ENCODE measurements around the gene REL. TPM values are rescaled to one million over a fixed set of nuclear protein-coding genes. Genes with fewer than 3 reads are reported as not detected.
A peak's percentile ranks its signal among the peaks of the same experiment; 100 is the strongest.

Gene REL
- total RNA-seq, 1 experiment from 2014 or later, result 10.0 TPM

GRCh38 chr2:60880643-60881046, 729 bp upstream of the REL start:
- ATAC-seq (no peak), DNase-seq (ENCODE audit: low read depth, low spot score) (no peak)
- intact Hi-C loops (cut with micrococcal nuclease; ENCODE audit: unreplicated experiment) (loop anchor here (10.0 kb wide), 1 partner anchor 86 kb away; no protein-coding TSS in a partner anchor), in situ Hi-C loops (cut with HindIII; ENCODE audit: low pct_unique_long_range_greater_than_20kb, low sequenced_read_pairs) (no loop called here)
- Histone ChIP-seq H3K27ac (ENCODE audit: low read length) (peak overlapping the region; percentile 73), H3K9me3 (ENCODE audit: control insufficient read depth, insufficient read depth, low read depth, low read length) (no peaks in the 10 kb centered on the region), H3K27me3 (ENCODE audit: control insufficient read depth, insufficient read depth, low read length) (no peaks in the 10 kb centered on the region), H3K4me1 (ENCODE audit: control insufficient read depth, insufficient read depth, low read length) (peaks cover 21% of the 10 kb centered on the region; the same call in 1 of the 2 replicates), H3K36me3 (ENCODE audit: control insufficient read depth, insufficient read depth, low read length) (no peaks in the 10 kb centered on the region; the same call in 1 of the 2 replicates), H3K4me3 (ENCODE audit: low read depth in 2 of 2, low read length in 2 of 2) (peak overlapping the region; percentile 85 to 87)
- no TSS peak for BruUV-seq (replicated peaks)
- ChIA-PET POLR2A (no interaction called here), CTCF (no interaction called here)
- TF ChIP-seq TCF7L2 (IDR thresholded peaks at IDR 0.05; ENCODE audit: low read depth, low read length), result no peak
- peak; percentile 32; the same call in 1 of the 2 replicates for TF ChIP-seq CTCF (IDR thresholded peaks at IDR 0.05)

GRCh38 chr2:60882971-60883753, 1.8 kb downstream of the REL start:
- ATAC-seq (no peak), DNase-seq (ENCODE audit: low read depth, low spot score) (no peak)
- no peaks in the 10 kb centered on the region for H3K27me3 ChIP-seq (ENCODE audit: control insufficient read depth, insufficient read depth, low read length)
- BruUV-seq (replicated peaks), result no TSS peak
- no peak for TF ChIP-seq REST (IDR thresholded peaks at IDR 0.05; ENCODE audit: insufficient read depth in 1 of 2, low read depth in 2 of 2, low read length in 1 of 2)
- TF ChIP-seq TCF7L2 (IDR thresholded peaks at IDR 0.05; ENCODE audit: low read depth, low read length), result no peak
- TF ChIP-seq SIN3A (IDR thresholded peaks at IDR 0.05; ENCODE audit: borderline replicate concordance, insufficient read depth, low read depth, low read length), result no peak
- no peak for TF ChIP-seq POLR2AphosphoS5 (IDR thresholded peaks at IDR 0.05; ENCODE audit: low read depth, low read length)
- TF ChIP-seq CTCF (IDR thresholded peaks at IDR 0.05), result no peak
- H3K36me3 ChIP-seq (ENCODE audit: control insufficient read depth, insufficient read depth, low read length), result no peaks in the 10 kb centered on the region; the same call in 1 of the 2 replicates
- H3K4me3 ChIP-seq (ENCODE audit: low read depth in 2 of 2, low read length in 2 of 2), result peak overlapping the region; percentile 85 to 87
- CTCF ChIA-PET, result no interaction called here
- no peaks in the 10 kb centered on the region for H3K9me3 ChIP-seq (ENCODE audit: control insufficient read depth, insufficient read depth, low read depth, low read length)
- H3K27ac ChIP-seq (ENCODE audit: low read length), result peak overlapping the region; percentile 97
- in situ Hi-C loops (cut with HindIII; ENCODE audit: low pct_unique_long_range_greater_than_20kb, low sequenced_read_pairs), result no loop called here
- POLR2A ChIA-PET, result no interaction called here
- intact Hi-C loops (cut with micrococcal nuclease; ENCODE audit: unreplicated experiment), result loop anchor here (10.0 kb wide), 1 partner anchor 88 kb away; no protein-coding TSS in a partner anchor
- H3K4me1 ChIP-seq (ENCODE audit: control insufficient read depth, insufficient read depth, low read length), result peaks cover 29% of the 10 kb centered on the region; the same call in 1 of the 2 replicates
